Measurements from ENCODE around the gene PRKCQ.

DNA sequence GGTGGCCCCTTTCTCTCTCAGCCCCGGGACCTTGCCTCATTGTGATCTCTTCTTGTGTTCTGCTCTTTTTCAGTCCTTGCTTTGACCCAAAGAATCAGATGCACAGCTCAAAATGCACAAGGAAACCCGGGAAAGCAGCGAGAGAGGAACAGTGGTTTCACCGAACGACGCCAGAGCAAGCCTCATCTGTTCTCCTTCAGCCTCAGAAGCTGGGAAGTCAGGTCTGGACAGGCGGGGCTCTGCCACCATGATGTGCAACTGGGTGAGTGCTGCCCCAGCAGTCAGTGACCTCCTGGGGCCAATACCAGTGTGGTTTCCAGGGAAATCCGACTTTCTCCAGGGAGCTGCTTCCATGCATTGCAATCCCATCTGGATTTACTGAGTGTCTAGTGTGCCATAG is 133.4 kb downstream of the PRKCQ start:
- TF ChIP-seq, protein P1, sequence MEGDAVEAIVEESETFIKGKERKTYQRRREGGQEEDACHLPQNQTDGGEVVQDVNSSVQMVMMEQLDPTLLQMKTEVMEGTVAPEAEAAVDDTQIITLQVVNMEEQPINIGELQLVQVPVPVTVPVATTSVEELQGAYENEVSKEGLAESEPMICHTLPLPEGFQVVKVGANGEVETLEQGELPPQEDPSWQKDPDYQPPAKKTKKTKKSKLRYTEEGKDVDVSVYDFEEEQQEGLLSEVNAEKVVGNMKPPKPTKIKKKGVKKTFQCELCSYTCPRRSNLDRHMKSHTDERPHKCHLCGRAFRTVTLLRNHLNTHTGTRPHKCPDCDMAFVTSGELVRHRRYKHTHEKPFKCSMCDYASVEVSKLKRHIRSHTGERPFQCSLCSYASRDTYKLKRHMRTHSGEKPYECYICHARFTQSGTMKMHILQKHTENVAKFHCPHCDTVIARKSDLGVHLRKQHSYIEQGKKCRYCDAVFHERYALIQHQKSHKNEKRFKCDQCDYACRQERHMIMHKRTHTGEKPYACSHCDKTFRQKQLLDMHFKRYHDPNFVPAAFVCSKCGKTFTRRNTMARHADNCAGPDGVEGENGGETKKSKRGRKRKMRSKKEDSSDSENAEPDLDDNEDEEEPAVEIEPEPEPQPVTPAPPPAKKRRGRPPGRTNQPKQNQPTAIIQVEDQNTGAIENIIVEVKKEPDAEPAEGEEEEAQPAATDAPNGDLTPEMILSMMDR (IDR thresholded peaks at IDR 0.05; ENCODE audit: insufficient read depth, low read depth, low read length): no peak
- no peak for TF ChIP-seq EZH2 (IDR thresholded peaks at IDR 0.05; ENCODE audit: insufficient read depth, low read length)
